Trophoblast cell (in vitro differentiated cells and primary cell): ENCODE results near the gene COA5.
"Not testable (repeated sequence)": the region's sequence is repeated elsewhere in the genome, so short reads cannot be mapped to it uniquely, and the experiment has no call there.

Source experiments
- DNase-seq, 2 donors: peaks; one replicate each; pipeline ENCODE4 v3.0.0-alpha.2; 2016
- H2AFZ ChIP-seq: 2 replicates; pipeline ENCODE4 v1.6.1; 2013; ENCODE audit warnings: low read length, moderate library complexity, mild to moderate bottlenecking; ENCODE audit not compliant: insufficient read depth, poor library complexity
- H2AK5ac ChIP-seq: 2 replicates; pipeline ENCODE4 v1.6.1; 2013; ENCODE audit warnings: mild to moderate bottlenecking, low read length
- H2BK120ac ChIP-seq: 2 replicates; pipeline ENCODE4 v1.6.1; 2013; ENCODE audit warnings: low read length, mild to moderate bottlenecking, moderate library complexity; ENCODE audit not compliant: insufficient read depth, poor library complexity
- H2BK12ac ChIP-seq: 2 replicates; pipeline ENCODE4 v1.6.1; 2013; ENCODE audit warnings: mild to moderate bottlenecking, low read length, moderate library complexity
- H2BK5ac ChIP-seq: 2 replicates; pipeline ENCODE4 v1.6.1; 2013; ENCODE audit warnings: low read length, low read depth, moderate library complexity, mild to moderate bottlenecking; ENCODE audit not compliant: poor library complexity
- H3K14ac ChIP-seq: 2 replicates; pipeline ENCODE4 v1.6.1; 2013; ENCODE audit warnings: mild to moderate bottlenecking, low read length
- H3K18ac ChIP-seq: 2 replicates; pipeline ENCODE4 v1.6.1; 2013; ENCODE audit warnings: mild to moderate bottlenecking, low read length
- H3K23ac ChIP-seq: 2 replicates; pipeline ENCODE4 v1.6.1; 2013; ENCODE audit warnings: low read length
- H3K27ac ChIP-seq: 2 replicates; pipeline ENCODE4 v1.5.1; 2013; ENCODE audit warnings: low read depth, mild to moderate bottlenecking, inconsistent platforms, low read length, moderate library complexity
- H3K27me3 ChIP-seq: 2 replicates; pipeline ENCODE4 v1.6.1; 2013; ENCODE audit warnings: inconsistent platforms, mild to moderate bottlenecking, low read length, moderate library complexity; ENCODE audit not compliant: insufficient read depth
- H3K36me3 ChIP-seq, 2 experiments: 1 replicate in 1 of 2; 2 replicates in 1 of 2; pipeline ENCODE4 v1.6.1; 2013; ENCODE audit warnings: low read length in 2 of 2, mild to moderate bottlenecking in 2 of 2, moderate library complexity in 1 of 2; ENCODE audit not compliant: insufficient read depth in 2 of 2, control insufficient read depth in 1 of 2
- H3K4ac ChIP-seq: 2 replicates; pipeline ENCODE4 v1.6.1; 2013; ENCODE audit warnings: low read depth, mild to moderate bottlenecking, low read length, moderate library complexity
- H3K4me1 ChIP-seq, 2 experiments: 1 replicate in 1 of 2; 2 replicates in 1 of 2; pipeline ENCODE4 v1.6.1; 2013; ENCODE audit warnings: low read length in 2 of 2, mild to moderate bottlenecking in 2 of 2, moderate library complexity in 1 of 2; ENCODE audit not compliant: insufficient read depth in 2 of 2, control insufficient read depth in 1 of 2
- H3K4me2 ChIP-seq: 2 replicates; pipeline ENCODE4 v1.6.1; 2013; ENCODE audit warnings: inconsistent platforms, mild to moderate bottlenecking, low read length, moderate library complexity
- H3K4me3 ChIP-seq: 2 replicates; pipeline ENCODE4 v1.5.1; 2013; ENCODE audit warnings: mild to moderate bottlenecking, low read depth, low read length, inconsistent platforms
- H3K79me1 ChIP-seq: one replicate; pipeline ENCODE4 v1.6.1; 2013; ENCODE audit warnings: low read length
- H3K79me2 ChIP-seq: 2 replicates; pipeline ENCODE4 v1.6.1; 2013; ENCODE audit warnings: low read length, mild to moderate bottlenecking; ENCODE audit not compliant: control insufficient read depth, insufficient read depth, poor library complexity
- H3K9ac ChIP-seq: 2 replicates; pipeline ENCODE4 v1.6.1; 2013; ENCODE audit warnings: mild to moderate bottlenecking, low read length
- H3K9me3 ChIP-seq: 2 replicates; pipeline ENCODE4 v1.6.1; 2013; ENCODE audit warnings: low read depth, mild to moderate bottlenecking, control low read depth, inconsistent platforms, low read length; ENCODE audit not compliant: insufficient read depth
- H4K12ac ChIP-seq: 2 replicates; pipeline ENCODE4 v1.6.1; 2013; ENCODE audit warnings: low read depth, mild to moderate bottlenecking, low read length, moderate library complexity
- H4K8ac ChIP-seq: 2 replicates; pipeline ENCODE4 v1.6.1; 2013; ENCODE audit warnings: low read depth, mild to moderate bottlenecking, low read length, moderate library complexity
- H4K91ac ChIP-seq: one replicate; pipeline ENCODE4 v1.6.1; 2013; ENCODE audit warnings: low read depth, mild to moderate bottlenecking, low read length, moderate library complexity
- WGBS: extraction: QIAGEN DNeasy Blood & Tissue Kit; methylation state at CpG from one replicate; pipeline ENCODE4 v1.1.7; 2013; ENCODE audit warnings: missing lambda C conversion rate; ENCODE audit not compliant: insufficient read length, insufficient coverage; ENCODE audit errors: extremely low coverage; 5-methylcytosine and 5-hydroxymethylcytosine counted together

COA5 gene

GRCh38 chr2:98594665-98595064, 13.6 kb downstream of the COA5 start:
- H2BK120ac ChIP-seq, H3K4ac ChIP-seq, H4K8ac ChIP-seq, H3K4me2 ChIP-seq, H3K4me1 ChIP-seq, H3K27ac ChIP-seq, H2BK5ac ChIP-seq, H3K9me3 ChIP-seq, H3K79me2 ChIP-seq, H2AK5ac ChIP-seq, H4K91ac ChIP-seq, H3K14ac ChIP-seq, H3K79me1 ChIP-seq, H3K23ac ChIP-seq, H4K12ac ChIP-seq, H2AFZ ChIP-seq, DNase-seq, H3K4me3 ChIP-seq, H2BK12ac ChIP-seq, H3K18ac ChIP-seq, H3K27me3 ChIP-seq, H3K9ac ChIP-seq: not testable (repeated sequence)
- no CpG with 5 or more reads among the region's 4 CpGs for WGBS
- H3K36me3 ChIP-seq: peaks cover 5 to 14% of the 10 kb centered on the region in 2 experiments

GRCh38 chr2:98592565-98592964, 15.7 kb downstream of the COA5 start:
- H3K79me2 ChIP-seq: no peaks in the 10 kb centered on the region
- no peak overlapping the region for H3K27ac ChIP-seq
- H2AFZ ChIP-seq: no peak overlapping the region
- no peak for DNase-seq
- H3K4me1 ChIP-seq: no peaks in the 10 kb centered on the region
- no peak overlapping the region for H3K4ac ChIP-seq
- peaks cover 3% of the 10 kb centered on the region for H3K9me3 ChIP-seq
- H3K18ac ChIP-seq: no peak overlapping the region
- H4K91ac ChIP-seq: no peak overlapping the region
- no peak overlapping the region for H3K9ac ChIP-seq
- no peak overlapping the region for H2BK5ac ChIP-seq
- H3K79me1 ChIP-seq: no peaks in the 10 kb centered on the region
- no CpG with 5 or more reads among the region's 8 CpGs for WGBS
- H3K4me2 ChIP-seq: no peak overlapping the region
- no peak overlapping the region for H3K23ac ChIP-seq
- H3K27me3 ChIP-seq: no peaks in the 10 kb centered on the region
- H4K8ac ChIP-seq: no peak overlapping the region
- no peak overlapping the region for H2AK5ac ChIP-seq
- H2BK120ac ChIP-seq: no peak overlapping the region
- no peak overlapping the region for H4K12ac ChIP-seq
- no peak overlapping the region for H3K4me3 ChIP-seq
- H2BK12ac ChIP-seq: no peak overlapping the region
- H3K14ac ChIP-seq: no peak overlapping the region
- H3K36me3 ChIP-seq: peaks cover 6 to 14% of the 10 kb centered on the region in 2 experiments

GRCh38 chr2:98589489-98589888, 18.8 kb downstream of the COA5 start:
- Histone ChIP-seq H3K18ac (no peak overlapping the region), H3K4ac (no peak overlapping the region), H2BK120ac (no peak overlapping the region), H2BK5ac (no peak overlapping the region), H3K27me3 (no peaks in the 10 kb centered on the region), H3K23ac (no peak overlapping the region), H3K79me2 (no peaks in the 10 kb centered on the region), H4K12ac (no peak overlapping the region), H3K36me3 (peaks cover 10 to 17% of the 10 kb centered on the region in 2 experiments), H3K9me3 (peaks cover 3% of the 10 kb centered on the region), H3K4me3 (no peak overlapping the region), H3K4me1 (no peaks in the 10 kb centered on the region), H3K27ac (no peak overlapping the region), H2BK12ac (no peak overlapping the region), H4K8ac (no peak overlapping the region), H4K91ac (no peak overlapping the region), H3K14ac (no peak overlapping the region), H3K79me1 (no peaks in the 10 kb centered on the region), H3K9ac (no peak overlapping the region), H2AK5ac (no peak overlapping the region), H2AFZ (no peak overlapping the region), H3K4me2 (no peak overlapping the region)
- DNase-seq: no peak
- WGBS: no CpG with 5 or more reads among the region's 4 CpGs

GRCh38 chr2:98588880-98589431, 19.4 kb downstream of the COA5 start:
- H3K9me3 ChIP-seq: peaks cover 3% of the 10 kb centered on the region
- H3K27ac ChIP-seq: no peak overlapping the region
- H3K23ac ChIP-seq: no peak overlapping the region
- H2BK12ac ChIP-seq: no peak overlapping the region
- no peaks in the 10 kb centered on the region for H3K4me1 ChIP-seq
- H4K91ac ChIP-seq: no peak overlapping the region
- no peak overlapping the region for H3K18ac ChIP-seq
- H2AK5ac ChIP-seq: no peak overlapping the region
- no CpG with 5 or more reads among the region's 4 CpGs for WGBS
- no peaks in the 10 kb centered on the region for H3K27me3 ChIP-seq
- no peak overlapping the region for H2AFZ ChIP-seq
- H3K79me2 ChIP-seq: peaks cover 2% of the 10 kb centered on the region
- H3K79me1 ChIP-seq: no peaks in the 10 kb centered on the region
- H3K14ac ChIP-seq: no peak overlapping the region
- no peak overlapping the region for H3K4me2 ChIP-seq
- no peak overlapping the region for H3K4me3 ChIP-seq
- no peak overlapping the region for H4K8ac ChIP-seq
- H3K36me3 ChIP-seq: peaks cover 14 to 20% of the 10 kb centered on the region in 2 experiments
- no peak for DNase-seq
- H2BK5ac ChIP-seq: no peak overlapping the region
- H3K9ac ChIP-seq: no peak overlapping the region
- H4K12ac ChIP-seq: no peak overlapping the region
- no peak overlapping the region for H2BK120ac ChIP-seq
- no peak overlapping the region for H3K4ac ChIP-seq
